Gastroesophageal sphincter (tissue), 4 donors: Measurements from ENCODE around the gene PLXNA2. TPM values are rescaled to one million over a fixed set of nuclear protein-coding genes. Genes with fewer than 3 reads are reported as not detected.

ENCODE experiments used
- ATAC-seq: fragments of 150-250 bp; one replicate; pipeline ENCODE4 v1.9.1; 2016; ENCODE audit warnings: mild to moderate bottlenecking, moderate library complexity
- H3K27ac ChIP-seq, 4 donors: fragments of 200-600 bp; sonication (generic) in 3 of 4; 1 replicate in 3 of 4; 2 replicates in 1 of 4; pipeline ENCODE4 v1.5.1; 2016 to 2019
- H3K27me3 ChIP-seq: fragments of 200-600 bp; sonication (generic); one replicate; pipeline ENCODE4 v1.5.1; 2019
- H3K36me3 ChIP-seq, 2 donors: fragments of 200-600 bp; sonication (generic); one replicate each; pipeline ENCODE4 v1.5.1; 2019; ENCODE audit warnings: control low read depth in 1 of 2
- H3K4me1 ChIP-seq, 3 donors: fragments of 200-600 bp; sonication (generic); 1 replicate in 2 of 3; 2 replicates in 1 of 3; pipeline ENCODE4 v1.5.1; 2016 to 2019; ENCODE audit warnings: control low read depth in 2 of 3
- H3K4me3 ChIP-seq, 2 donors: fragments of 200-600 bp; sonication (generic); one replicate each; pipeline ENCODE4 v1.5.1; 2019; ENCODE audit warnings: mild to moderate bottlenecking in 1 of 2, moderate library complexity in 1 of 2
- H3K9me3 ChIP-seq, 3 donors: fragments of 200-600 bp; sonication (generic); one replicate each; pipeline ENCODE4 v1.5.1; 2017 to 2019; ENCODE audit warnings: control low read depth in 2 of 3
- EP300 ChIP-seq: sonication (generic); formaldehyde crosslinking; IDR thresholded peaks from one replicate; pipeline ENCODE4 v1.6.1; 2017; ENCODE audit warnings: antibody characterized with exemption, mild to moderate bottlenecking
- POLR2A ChIP-seq, 2 donors: fragments of 450-650 bp; IDR thresholded peaks; one replicate each; pipeline ENCODE4 v1.6.1; 2017; ENCODE audit warnings: antibody characterized with exemption in 2 of 2, mild to moderate bottlenecking in 2 of 2, moderate library complexity in 1 of 2
- POLR2AphosphoS5 ChIP-seq: sonication (generic); formaldehyde crosslinking; IDR thresholded peaks from one replicate; pipeline ENCODE4 v1.6.1; 2017; ENCODE audit warnings: antibody characterized with exemption
- WGBS, 2 donors: methylation state at CpG; one replicate each; pipeline ENCODE4 v1.1.5; 2018; ENCODE audit warnings: low coverage in 1 of 2; 5-methylcytosine and 5-hydroxymethylcytosine counted together
- total RNA-seq, 4 donors: library from RNA; depleted of rRNA; stranded (reverse); fragments of >200 nt; gene quantifications; one replicate each; pipeline ENCODE4 v1.1.0, GENCODE V29; 2016
- TF ChIP-seq, protein P1 (sequence below), 4 experiments: fragments of 200-600 bp in 2 of 4; fragments of 450-650 bp in 2 of 4; sonication (generic) in 1 of 4; IDR thresholded peaks; one replicate each; pipeline ENCODE4 v1.5.1; 2017 to 2019; ENCODE audit warnings: antibody characterized with exemption in 4 of 4, mild to moderate bottlenecking in 2 of 4, moderate library complexity in 2 of 4

PLXNA2 gene
- total RNA-seq, result 10 to 100 TPM; 12.5 to 38.3 (median 32.0) TPM

DNA sequence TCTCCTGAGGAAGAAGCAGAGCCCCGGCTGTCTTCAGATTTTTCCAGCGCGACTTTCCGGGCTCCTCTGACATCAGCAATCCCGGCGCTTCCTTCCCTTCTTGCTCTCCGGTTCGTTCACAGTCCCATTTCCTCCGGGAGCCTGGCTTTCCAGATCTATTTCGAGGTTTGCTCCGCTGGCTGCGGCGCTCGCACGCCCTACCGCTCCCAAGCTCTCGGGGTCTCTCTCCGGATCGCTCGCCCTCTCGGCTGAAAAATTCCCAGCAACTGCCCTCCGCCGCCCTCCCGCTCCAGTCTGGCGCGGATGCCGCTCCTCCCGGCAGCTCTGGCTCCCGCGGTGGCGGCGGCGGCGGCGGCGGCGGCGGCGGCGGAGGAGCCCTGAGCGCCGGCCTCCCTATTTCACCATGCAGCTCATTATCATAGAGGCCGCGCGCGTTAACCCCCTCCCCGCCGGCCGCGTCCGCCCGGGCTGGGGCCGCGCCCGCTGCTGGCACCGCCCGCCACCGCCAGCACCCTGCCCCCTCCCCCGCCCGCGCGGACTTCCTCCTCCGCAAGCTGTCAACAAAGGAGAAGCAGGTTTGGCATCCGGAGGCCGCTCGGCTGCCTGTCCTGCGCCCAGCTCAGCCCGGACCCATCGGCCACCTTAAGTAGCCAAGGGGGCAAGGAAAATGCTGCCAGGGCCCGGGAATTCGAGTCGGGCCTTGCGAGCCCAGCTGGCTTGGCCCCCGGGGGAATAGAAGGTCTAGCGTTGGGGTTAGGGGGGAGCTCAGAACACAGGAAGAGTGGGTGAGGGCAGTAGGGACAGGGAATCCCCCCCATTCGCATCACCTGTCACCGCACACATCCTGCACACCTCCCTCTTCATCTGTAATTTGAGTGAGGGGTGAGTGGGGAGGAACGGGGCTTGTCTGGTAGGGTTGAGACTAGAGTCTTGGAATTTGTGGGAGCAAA, at the start of gene PLXNA2:
PLXNA2 (minus strand) TSS at position 418 of the 950 bp plus-strand sequence. CDS start 26,462 bp downstream, outside the sequence.
- WGBS, 2 donors, result 0 to 2% methylated on average over 6 to 18 of the region's 78 CpGs
- Histone ChIP-seq H3K36me3 (no peaks in the 10 kb centered on the region), H3K4me3 (peak within 1 kb of the TSS; percentile 73 to 85), H3K27me3 (no peaks in the 10 kb centered on the region), H3K9me3 (no peaks in the 10 kb centered on the region), H3K27ac (peak within 1 kb of the TSS; percentile 80 to 91 (median 90)), H3K4me1 (peaks cover 0 to 69% (median 19%) of the 10 kb centered on the region in 3 donors)
- ATAC-seq, result peak; percentile 87
- TF ChIP-seq POLR2AphosphoS5 (peak; percentile 35), EP300 (no peak), POLR2A (IDR thresholded peaks at IDR 0.05) (peak; percentile 63 to 74)
- TF ChIP-seq, protein P1, sequence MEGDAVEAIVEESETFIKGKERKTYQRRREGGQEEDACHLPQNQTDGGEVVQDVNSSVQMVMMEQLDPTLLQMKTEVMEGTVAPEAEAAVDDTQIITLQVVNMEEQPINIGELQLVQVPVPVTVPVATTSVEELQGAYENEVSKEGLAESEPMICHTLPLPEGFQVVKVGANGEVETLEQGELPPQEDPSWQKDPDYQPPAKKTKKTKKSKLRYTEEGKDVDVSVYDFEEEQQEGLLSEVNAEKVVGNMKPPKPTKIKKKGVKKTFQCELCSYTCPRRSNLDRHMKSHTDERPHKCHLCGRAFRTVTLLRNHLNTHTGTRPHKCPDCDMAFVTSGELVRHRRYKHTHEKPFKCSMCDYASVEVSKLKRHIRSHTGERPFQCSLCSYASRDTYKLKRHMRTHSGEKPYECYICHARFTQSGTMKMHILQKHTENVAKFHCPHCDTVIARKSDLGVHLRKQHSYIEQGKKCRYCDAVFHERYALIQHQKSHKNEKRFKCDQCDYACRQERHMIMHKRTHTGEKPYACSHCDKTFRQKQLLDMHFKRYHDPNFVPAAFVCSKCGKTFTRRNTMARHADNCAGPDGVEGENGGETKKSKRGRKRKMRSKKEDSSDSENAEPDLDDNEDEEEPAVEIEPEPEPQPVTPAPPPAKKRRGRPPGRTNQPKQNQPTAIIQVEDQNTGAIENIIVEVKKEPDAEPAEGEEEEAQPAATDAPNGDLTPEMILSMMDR (IDR thresholded peaks at IDR 0.05), result peak in 1 of 4 experiments; percentile 16

- no peaks in the 10 kb centered on the region for H3K36me3 ChIP-seq
- peaks cover 20% of the 10 kb centered on the region for H3K27me3 ChIP-seq
- H3K9me3 ChIP-seq, result no peaks in the 10 kb centered on the region
- H3K27ac ChIP-seq, result no peak overlapping the region
- H3K4me1 ChIP-seq, result no peaks in the 10 kb centered on the region
- WGBS, 2 donors, result 66 to 77% methylated on average over 2 of the region's 2 CpGs
- no peak for ATAC-seq
- no peak for TF ChIP-seq POLR2AphosphoS5
- TF ChIP-seq POLR2A (IDR thresholded peaks at IDR 0.05), result no peak
- TF ChIP-seq, protein P1 (IDR thresholded peaks at IDR 0.05), result no peak
- TF ChIP-seq EP300, result no peak
- H3K4me3 ChIP-seq, result no peak overlapping the region
Observed at GRCh38 chr1:208292908-208293307, 48.7 kb upstream of the PLXNA2 start.

GRCh38 chr1:208291923-208292711, 47.9 kb upstream of the PLXNA2 start:
- no peak overlapping the region for H3K4me3 ChIP-seq
- WGBS, 2 donors, result 80% methylated on average over 4 of the region's 4 CpGs; no CpG with 5 or more reads in 1 of the 2 donors
- TF ChIP-seq POLR2A (IDR thresholded peaks at IDR 0.05), result no peak
- TF ChIP-seq, protein P1 (IDR thresholded peaks at IDR 0.05), result no peak
- TF ChIP-seq EP300, result no peak
- no peak for TF ChIP-seq POLR2AphosphoS5
- H3K9me3 ChIP-seq, result no peaks in the 10 kb centered on the region
- no peaks in the 10 kb centered on the region for H3K36me3 ChIP-seq
- H3K27ac ChIP-seq, result no peak overlapping the region
- no peak for ATAC-seq
- H3K4me1 ChIP-seq, result no peaks in the 10 kb centered on the region
- H3K27me3 ChIP-seq, result peaks cover 20% of the 10 kb centered on the region

DNA sequence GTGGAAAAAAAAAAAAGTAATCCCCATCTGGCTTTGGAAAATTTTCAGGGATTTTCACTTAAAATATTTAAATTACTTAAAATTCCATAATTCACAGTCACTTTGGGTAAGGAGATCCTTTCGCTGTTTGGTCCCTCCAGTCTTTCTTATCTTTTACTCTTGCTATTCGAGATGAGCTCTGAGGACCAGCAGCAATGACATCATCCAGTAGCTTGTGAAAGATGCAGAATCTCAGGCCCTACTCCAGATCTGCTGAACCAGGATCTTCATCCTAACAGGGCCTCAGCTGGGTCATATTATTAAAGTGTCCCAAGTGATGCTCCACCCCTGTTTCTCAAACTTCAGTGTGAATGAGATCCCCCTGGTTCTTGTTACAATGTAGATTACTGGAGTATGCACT, 46.9 kb upstream of the PLXNA2 start:
- Histone ChIP-seq H3K36me3 (no peaks in the 10 kb centered on the region), H3K9me3 (no peaks in the 10 kb centered on the region), H3K4me1 (no peaks in the 10 kb centered on the region), H3K4me3 (no peak overlapping the region), H3K27ac (no peak overlapping the region), H3K27me3 (peaks cover 20% of the 10 kb centered on the region)
- WGBS, 2 donors, result 76 to 100% methylated on average over 2 of the region's 2 CpGs
- TF ChIP-seq EP300 (no peak), POLR2A (IDR thresholded peaks at IDR 0.05) (no peak), POLR2AphosphoS5 (no peak)
- TF ChIP-seq, protein P1 (IDR thresholded peaks at IDR 0.05), result no peak
- ATAC-seq, result no peak
